GM23338 (cell line): ENCODE measurements around the gene DGKB. TPM values are rescaled to one million over a fixed set of nuclear protein-coding genes. Genes with fewer than 3 reads are reported as not detected.

Experiments used
- ATAC-seq: fragments of 200-7000 bp; cut with Tn5 transposase; 3 replicates; pipeline ENCODE4 v1.9.1; 2020
- DNase-seq: peaks from one replicate; pipeline ENCODE4 v3.0.0-alpha.2; 2015; ENCODE audit warnings: low spot score
- H2AFZ ChIP-seq: fragments of 200-600 bp; sonication (generic); 2 replicates; pipeline ENCODE4 v1.8.0; 2016; ENCODE audit warnings: antibody characterized with exemption, mild to moderate bottlenecking, moderate library complexity
- H3F3A ChIP-seq: fragments of 200-600 bp; sonication (generic); replicated peaks from 2 replicates; pipeline ENCODE4 v1.8.0; 2017; ENCODE audit warnings: antibody characterized with exemption, mixed run types, low read depth
- H3K27ac ChIP-seq: fragments of 200-600 bp; sonication (generic); 2 replicates; pipeline ENCODE4 v1.6.1; 2016; ENCODE audit warnings: low read depth
- H3K27me3 ChIP-seq: fragments of 200-600 bp; sonication (generic); 2 replicates; pipeline ENCODE4 v1.8.0; 2016; ENCODE audit warnings: mild to moderate bottlenecking, mixed run types, moderate library complexity; ENCODE audit not compliant: insufficient read depth
- H3K36me3 ChIP-seq: fragments of 200-600 bp; sonication (generic); 2 replicates; pipeline ENCODE4 v1.8.0; 2016; ENCODE audit warnings: mild to moderate bottlenecking; ENCODE audit not compliant: insufficient read depth
- H3K4me1 ChIP-seq: fragments of 200-600 bp; sonication (generic); 2 replicates; pipeline ENCODE4 v1.8.0; 2016; ENCODE audit warnings: mild to moderate bottlenecking, moderate library complexity; ENCODE audit not compliant: insufficient read depth
- H3K4me2 ChIP-seq: fragments of 200-600 bp; sonication (generic); 2 replicates; pipeline ENCODE4 v1.7.1; 2017; ENCODE audit warnings: mixed run types
- H3K4me3 ChIP-seq: fragments of 200-600 bp; sonication (generic); 2 replicates; pipeline ENCODE4 v1.6.1; 2016; ENCODE audit warnings: mixed run types
- H3K79me2 ChIP-seq: fragments of 200-600 bp; sonication (generic); replicated peaks from 2 replicates; pipeline ENCODE4 v1.8.0; 2017; ENCODE audit warnings: mild to moderate bottlenecking; ENCODE audit not compliant: insufficient read depth
- H3K9me2 ChIP-seq: fragments of 200-600 bp; sonication (generic); 2 replicates; pipeline ENCODE4 v1.8.0; 2017; ENCODE audit not compliant: insufficient read depth
- H4K20me1 ChIP-seq: fragments of 200-600 bp; sonication (generic); replicated peaks from 2 replicates; pipeline ENCODE4 v1.8.0; 2017; ENCODE audit warnings: mild to moderate bottlenecking; ENCODE audit not compliant: insufficient read depth
- H3K27ac Mint-ChIP-seq: 2 replicates; pipeline ENCODE4 v1.8.0; 2020; ENCODE audit warnings: inconsistent platforms, mild to moderate bottlenecking, moderate library complexity, mixed read lengths
- H3K27me3 Mint-ChIP-seq: 3 replicates; pipeline ENCODE4 v1.8.0; 2022; ENCODE audit warnings: low read depth, mild to moderate bottlenecking, moderate library complexity, mixed read lengths, inconsistent platforms; ENCODE audit not compliant: insufficient read depth, poor library complexity
- H3K36me3 Mint-ChIP-seq: 3 replicates; pipeline ENCODE4 v1.8.0; 2021; ENCODE audit warnings: low read depth, mild to moderate bottlenecking, inconsistent platforms, moderate library complexity, mixed read lengths
- H3K4me1 Mint-ChIP-seq: 3 replicates; pipeline ENCODE4 v1.8.0; 2020; ENCODE audit warnings: mild to moderate bottlenecking, inconsistent platforms, mixed read lengths
- H3K4me3 Mint-ChIP-seq: 3 replicates; pipeline ENCODE4 v1.8.0; 2021; ENCODE audit warnings: moderate library complexity, mild to moderate bottlenecking, inconsistent platforms, mixed read lengths
- H3K9me3 Mint-ChIP-seq: 3 replicates; pipeline ENCODE4 v1.8.0; 2020; ENCODE audit warnings: moderate library complexity, mild to moderate bottlenecking, inconsistent platforms, mixed read lengths
- CREB1 ChIP-seq: fragments of 250-450 bp; sonication (Bioruptor Pico); IDR thresholded peaks from 2 replicates; pipeline ENCODE4 v1.5.0; 2020; ENCODE audit warnings: low read depth, mild to moderate bottlenecking, moderate library complexity
- CTCF ChIP-seq, 2 experiments: fragments of 200-600 bp in 1 of 2; sonication (generic) in 1 of 2; conservative IDR thresholded peaks; 2 replicates each; pipeline versions ENCODE4 v1.5.1 to v1.6.1; 2016 to 2017; ENCODE audit warnings: antibody characterized with exemption in 2 of 2, low read depth in 2 of 2, mild to moderate bottlenecking in 2 of 2, moderate library complexity in 1 of 2
- ETS1 ChIP-seq: IDR thresholded peaks from 2 replicates; pipeline ENCODE4 v1.6.1; 2016; ENCODE audit warnings: antibody characterized with exemption
- EZH2 ChIP-seq: fragments of 200-600 bp; sonication (generic); IDR thresholded peaks from one replicate; pipeline ENCODE4 v1.8.0; 2017; ENCODE audit warnings: antibody characterized with exemption, mild to moderate bottlenecking, low read depth; ENCODE audit not compliant: unreplicated experiment
- EZH2phosphoT487 ChIP-seq: fragments of 200-600 bp; sonication (generic); IDR thresholded peaks from one replicate; pipeline ENCODE4 v1.8.1; 2018; ENCODE audit warnings: antibody characterized with exemption; ENCODE audit not compliant: unreplicated experiment
- JUNB ChIP-seq: IDR thresholded peaks from one replicate; pipeline ENCODE4 v1.6.1; 2016; ENCODE audit warnings: antibody characterized with exemption; ENCODE audit not compliant: unreplicated experiment
- NANOG ChIP-seq: IDR thresholded peaks from 2 replicates; pipeline ENCODE4 v1.6.1; 2016; ENCODE audit warnings: antibody characterized with exemption, borderline replicate concordance
- POLR2AphosphoS5 ChIP-seq: IDR thresholded peaks from 2 replicates; pipeline ENCODE4 v1.6.1; 2016; ENCODE audit warnings: antibody characterized with exemption, low read depth
- REST ChIP-seq: IDR thresholded peaks from one replicate; pipeline ENCODE4 v1.6.1; 2018; ENCODE audit warnings: antibody characterized with exemption; ENCODE audit not compliant: unreplicated experiment
- STAT1 ChIP-seq: IDR thresholded peaks from one replicate; pipeline ENCODE4 v1.6.1; 2016; ENCODE audit warnings: antibody characterized with exemption; ENCODE audit not compliant: unreplicated experiment
- ZNF114 ChIP-seq: fragments of 250-450 bp; sonication (Bioruptor Pico); IDR thresholded peaks from 2 replicates; pipeline ENCODE4 v1.5.0; 2020; ENCODE audit warnings: mild to moderate bottlenecking, moderate library complexity
- ZNF331 ChIP-seq: fragments of 250-450 bp; sonication (Bioruptor Pico); IDR thresholded peaks from 2 replicates; pipeline ENCODE4 v1.5.0; 2020; ENCODE audit warnings: low read depth, mild to moderate bottlenecking, moderate library complexity
- ZNF462 ChIP-seq: fragments of 250-450 bp; sonication (Bioruptor Pico); IDR thresholded peaks from 2 replicates; pipeline ENCODE4 v1.5.0; 2020; ENCODE audit warnings: mild to moderate bottlenecking, moderate library complexity
- polyA plus RNA-seq: library from polyadenylated mRNA; unstranded; fragments of >200 nt; fragmentation: Nextera tagmentation; extraction: Ambion mirVana; gene quantifications from 2 replicates; pipeline ENCODE4 v1.2.1, GENCODE V29; 2016
- total RNA-seq: library from RNA; depleted of rRNA; stranded (reverse); fragments of >200 nt; shearing (Covaris generic); gene quantifications from 2 replicates; pipeline ENCODE4 v1.2.3, GENCODE V29; 2014

The DGKB gene
- total and polyA plus RNA-seq, 2 experiments from 2014 or later, result 4.8 to 11.5 TPM

GRCh38 chr7:14759785-14760184 is 142.8 kb downstream of the DGKB start:
- Histone ChIP-seq H3F3A (no peaks in the 10 kb centered on the region), H3K9me2 (no peaks in the 10 kb centered on the region), H3K4me2 (no peak overlapping the region), H3K79me2 (no peaks in the 10 kb centered on the region), H2AFZ (no peak overlapping the region), H3K27ac (no peak overlapping the region), H4K20me1 (no peaks in the 10 kb centered on the region), H3K27me3 (no peaks in the 10 kb centered on the region), H3K4me1 (no peaks in the 10 kb centered on the region), H3K4me3 (no peak overlapping the region), H3K36me3 (no peaks in the 10 kb centered on the region)
- no peak for ATAC-seq
- Mint-ChIP-seq H3K4me1 (peaks cover 13% of the 10 kb centered on the region), H3K4me3 (no peak overlapping the region), H3K36me3 (no peaks in the 10 kb centered on the region), H3K9me3 (no peaks in the 10 kb centered on the region), H3K27me3 (peaks cover 5% of the 10 kb centered on the region), H3K27ac (no peak overlapping the region)
- DNase-seq, result no peak
- no peak for TF ChIP-seq ETS1
- TF ChIP-seq POLR2AphosphoS5, result no peak
- TF ChIP-seq CREB1, result no peak
- TF ChIP-seq ZNF331 (CRISPR knock-in tag), result no peak
- TF ChIP-seq EZH2, result no peak
- TF ChIP-seq NANOG, result no peak
- no peak for TF ChIP-seq EZH2phosphoT487
- TF ChIP-seq REST, result no peak
- no peak for TF ChIP-seq CTCF (conservative IDR thresholded peaks at IDR 0.05; ENCODE audit: low read depth in 2 of 2)
- TF ChIP-seq ZNF114 (CRISPR knock-in tag), result no peak
- TF ChIP-seq JUNB, result no peak
- no peak for TF ChIP-seq STAT1
- no peak for TF ChIP-seq ZNF462 (CRISPR knock-in tag)
